Lower leg skin (tissue), 3 donors: ENCODE results near the gene PPP1R14C.

Source experiments
- POLR2A ChIP-seq, 2 donors: fragments of 450-650 bp; IDR thresholded peaks; one replicate each; pipeline ENCODE4 v1.6.1; 2016 to 2017; ENCODE audit warnings: antibody characterized with exemption in 2 of 2, mild to moderate bottlenecking in 1 of 2, moderate library complexity in 1 of 2
- TF ChIP-seq, protein P1 (sequence below), 3 donors: fragments of 450-650 bp; IDR thresholded peaks; one replicate each; pipeline ENCODE4 v1.5.1; 2016; ENCODE audit warnings: antibody characterized with exemption in 3 of 3, mild to moderate bottlenecking in 3 of 3, moderate library complexity in 2 of 3

DNA sequence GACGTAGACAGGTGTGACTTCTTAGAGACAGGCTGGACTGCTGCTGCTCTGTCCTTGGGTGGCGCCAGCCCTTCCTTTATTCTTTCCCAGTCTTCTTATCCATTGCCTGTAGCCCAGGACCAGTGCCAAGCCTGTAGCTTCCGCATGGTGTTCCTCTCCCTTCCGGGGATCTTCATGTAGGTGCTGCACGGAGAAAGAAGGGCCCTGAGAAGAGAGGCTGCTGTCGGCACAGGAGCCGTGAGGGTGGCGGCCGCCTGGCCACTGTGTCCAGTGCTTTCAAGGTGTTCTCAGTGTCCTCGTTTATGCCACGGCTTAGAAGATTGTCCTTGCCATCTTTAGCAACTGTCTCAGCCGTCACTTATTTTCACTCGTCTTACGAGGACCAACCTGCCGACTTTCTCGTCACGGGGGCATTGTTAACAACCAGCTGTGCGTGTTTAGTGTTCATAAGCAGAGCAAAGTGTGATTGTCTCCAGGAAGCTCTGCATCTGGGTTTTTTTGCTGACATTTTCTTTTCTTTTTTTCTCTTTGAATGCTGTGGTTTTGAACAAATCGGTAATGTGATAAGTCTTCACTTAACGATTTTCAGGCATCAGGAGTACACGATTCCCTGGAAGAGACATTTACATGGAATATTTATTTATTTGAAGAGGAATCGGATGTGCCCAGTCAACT, 61.2 kb downstream of the PPP1R14C start:
- TF ChIP-seq, protein P1, sequence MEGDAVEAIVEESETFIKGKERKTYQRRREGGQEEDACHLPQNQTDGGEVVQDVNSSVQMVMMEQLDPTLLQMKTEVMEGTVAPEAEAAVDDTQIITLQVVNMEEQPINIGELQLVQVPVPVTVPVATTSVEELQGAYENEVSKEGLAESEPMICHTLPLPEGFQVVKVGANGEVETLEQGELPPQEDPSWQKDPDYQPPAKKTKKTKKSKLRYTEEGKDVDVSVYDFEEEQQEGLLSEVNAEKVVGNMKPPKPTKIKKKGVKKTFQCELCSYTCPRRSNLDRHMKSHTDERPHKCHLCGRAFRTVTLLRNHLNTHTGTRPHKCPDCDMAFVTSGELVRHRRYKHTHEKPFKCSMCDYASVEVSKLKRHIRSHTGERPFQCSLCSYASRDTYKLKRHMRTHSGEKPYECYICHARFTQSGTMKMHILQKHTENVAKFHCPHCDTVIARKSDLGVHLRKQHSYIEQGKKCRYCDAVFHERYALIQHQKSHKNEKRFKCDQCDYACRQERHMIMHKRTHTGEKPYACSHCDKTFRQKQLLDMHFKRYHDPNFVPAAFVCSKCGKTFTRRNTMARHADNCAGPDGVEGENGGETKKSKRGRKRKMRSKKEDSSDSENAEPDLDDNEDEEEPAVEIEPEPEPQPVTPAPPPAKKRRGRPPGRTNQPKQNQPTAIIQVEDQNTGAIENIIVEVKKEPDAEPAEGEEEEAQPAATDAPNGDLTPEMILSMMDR (IDR thresholded peaks at IDR 0.05) = no peak
- TF ChIP-seq POLR2A (IDR thresholded peaks at IDR 0.05) = no peak
